ENCODE data around the gene LRRC18. TPM values are rescaled to one million over a fixed set of nuclear protein-coding genes. Genes with fewer than 3 reads are reported as not detected.
A peak's percentile ranks its signal among the peaks of the same experiment; 100 is the strongest.

Gene LRRC18
- total and polyA plus RNA-seq, 12 donors = not detected

DNA sequence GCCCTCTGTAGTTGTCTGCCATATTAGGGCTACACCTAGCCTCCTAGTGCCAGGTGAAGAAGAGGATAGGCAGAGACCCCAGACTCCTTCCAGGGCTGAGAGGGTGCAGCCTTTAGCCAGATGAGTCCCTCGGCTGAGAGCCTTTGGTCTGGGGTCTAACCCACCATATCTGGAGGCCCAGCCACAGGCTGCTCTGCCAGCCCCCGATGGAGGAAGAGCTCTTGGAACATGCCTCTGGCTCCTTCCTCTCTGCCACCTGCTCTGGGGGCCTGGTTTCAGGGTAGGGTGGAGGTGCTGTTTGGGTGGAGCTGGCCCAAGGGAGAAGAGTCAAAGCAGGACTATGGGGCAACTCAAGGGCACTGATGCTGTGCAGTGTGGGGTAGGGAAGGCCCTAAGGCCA lies 1.4 kb downstream of the LRRC18 start:
- no peak for TF ChIP-seq POLR2A (IDR thresholded peaks at IDR 0.05)
- TF ChIP-seq, protein P1, sequence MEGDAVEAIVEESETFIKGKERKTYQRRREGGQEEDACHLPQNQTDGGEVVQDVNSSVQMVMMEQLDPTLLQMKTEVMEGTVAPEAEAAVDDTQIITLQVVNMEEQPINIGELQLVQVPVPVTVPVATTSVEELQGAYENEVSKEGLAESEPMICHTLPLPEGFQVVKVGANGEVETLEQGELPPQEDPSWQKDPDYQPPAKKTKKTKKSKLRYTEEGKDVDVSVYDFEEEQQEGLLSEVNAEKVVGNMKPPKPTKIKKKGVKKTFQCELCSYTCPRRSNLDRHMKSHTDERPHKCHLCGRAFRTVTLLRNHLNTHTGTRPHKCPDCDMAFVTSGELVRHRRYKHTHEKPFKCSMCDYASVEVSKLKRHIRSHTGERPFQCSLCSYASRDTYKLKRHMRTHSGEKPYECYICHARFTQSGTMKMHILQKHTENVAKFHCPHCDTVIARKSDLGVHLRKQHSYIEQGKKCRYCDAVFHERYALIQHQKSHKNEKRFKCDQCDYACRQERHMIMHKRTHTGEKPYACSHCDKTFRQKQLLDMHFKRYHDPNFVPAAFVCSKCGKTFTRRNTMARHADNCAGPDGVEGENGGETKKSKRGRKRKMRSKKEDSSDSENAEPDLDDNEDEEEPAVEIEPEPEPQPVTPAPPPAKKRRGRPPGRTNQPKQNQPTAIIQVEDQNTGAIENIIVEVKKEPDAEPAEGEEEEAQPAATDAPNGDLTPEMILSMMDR (IDR thresholded peaks at IDR 0.05) = no peak
- no peak overlapping the region for H3K4me3 ChIP-seq
- intact Hi-C loops (cut with DNase I) = no loop called here

GRCh38 chr10:48937796-48938195 lies 1.8 kb downstream of the LRRC18 start:
- DNase-seq = peak in 1 of 7 donors; percentile 1
- Histone ChIP-seq H3K27ac (no peak overlapping the region), H3K4me3 (no peak overlapping the region), H3K27me3 (no peaks in the 10 kb centered on the region), H3K9me3 (replicated peaks in 1 of 3) (no peaks in the 10 kb centered on the region), H3K36me3 (replicated peaks in 1 of 2) (no peaks in the 10 kb centered on the region), H3K4me1 (replicated peaks in 1 of 2) (no peaks in the 10 kb centered on the region)
- 93 to 98% (median 95%) methylated on average over 3 of the region's 3 CpGs for WGBS, 4 donors
- intact Hi-C loops (cut with DNase I) = no loop called here
- no peak for TF ChIP-seq POLR2A (IDR thresholded peaks at IDR 0.05)
- TF ChIP-seq, protein P1 (IDR thresholded peaks at IDR 0.05) = no peak

More for the DNA sequence above, 1.4 kb downstream of the LRRC18 start:
- H3K4me1 ChIP-seq (replicated peaks in 1 of 2) = no peaks in the 10 kb centered on the region
- peak in 1 of 7 donors; percentile 18 for DNase-seq
- no peak overlapping the region for H3K27ac ChIP-seq
- no peaks in the 10 kb centered on the region for H3K36me3 ChIP-seq (replicated peaks in 1 of 2)
- no peaks in the 10 kb centered on the region for H3K27me3 ChIP-seq
- no peaks in the 10 kb centered on the region for H3K9me3 ChIP-seq (replicated peaks in 1 of 3)
- 81 to 89% (median 88%) methylated on average over 2 of the region's 2 CpGs; no CpG with 5 or more reads in 1 of the 4 donors for WGBS, 4 donors

DNA sequence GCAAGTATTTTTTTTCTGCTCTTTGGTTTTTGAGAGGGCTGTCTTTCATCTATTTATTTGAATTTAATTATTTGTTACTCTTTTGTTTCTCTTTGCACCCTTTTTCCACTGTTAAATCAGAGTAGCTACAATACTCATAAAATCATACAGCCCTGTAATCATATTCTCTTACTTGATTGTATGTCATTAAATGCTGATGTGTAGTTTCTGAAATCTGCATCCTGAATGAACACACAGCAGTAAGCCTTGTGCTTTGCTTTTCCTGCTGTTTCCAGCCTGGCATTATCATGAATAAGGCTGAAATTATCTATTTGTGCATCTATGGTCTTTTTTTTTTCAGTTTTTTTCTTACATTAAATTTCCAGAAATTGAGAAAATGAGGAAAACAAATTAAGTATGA lies 4.1 kb downstream of the LRRC18 start:
- intact Hi-C loops (cut with DNase I) = no loop called here
- Histone ChIP-seq H3K4me3 (no peak overlapping the region), H3K9me3 (replicated peaks in 1 of 3) (no peaks in the 10 kb centered on the region), H3K27ac (no peak overlapping the region), H3K27me3 (no peaks in the 10 kb centered on the region), H3K36me3 (replicated peaks in 1 of 2) (no peaks in the 10 kb centered on the region), H3K4me1 (replicated peaks in 1 of 2) (no peaks in the 10 kb centered on the region)
- TF ChIP-seq POLR2A (IDR thresholded peaks at IDR 0.05) = no peak
- TF ChIP-seq, protein P1 (IDR thresholded peaks at IDR 0.05) = no peak
- no peak for DNase-seq

DNA sequence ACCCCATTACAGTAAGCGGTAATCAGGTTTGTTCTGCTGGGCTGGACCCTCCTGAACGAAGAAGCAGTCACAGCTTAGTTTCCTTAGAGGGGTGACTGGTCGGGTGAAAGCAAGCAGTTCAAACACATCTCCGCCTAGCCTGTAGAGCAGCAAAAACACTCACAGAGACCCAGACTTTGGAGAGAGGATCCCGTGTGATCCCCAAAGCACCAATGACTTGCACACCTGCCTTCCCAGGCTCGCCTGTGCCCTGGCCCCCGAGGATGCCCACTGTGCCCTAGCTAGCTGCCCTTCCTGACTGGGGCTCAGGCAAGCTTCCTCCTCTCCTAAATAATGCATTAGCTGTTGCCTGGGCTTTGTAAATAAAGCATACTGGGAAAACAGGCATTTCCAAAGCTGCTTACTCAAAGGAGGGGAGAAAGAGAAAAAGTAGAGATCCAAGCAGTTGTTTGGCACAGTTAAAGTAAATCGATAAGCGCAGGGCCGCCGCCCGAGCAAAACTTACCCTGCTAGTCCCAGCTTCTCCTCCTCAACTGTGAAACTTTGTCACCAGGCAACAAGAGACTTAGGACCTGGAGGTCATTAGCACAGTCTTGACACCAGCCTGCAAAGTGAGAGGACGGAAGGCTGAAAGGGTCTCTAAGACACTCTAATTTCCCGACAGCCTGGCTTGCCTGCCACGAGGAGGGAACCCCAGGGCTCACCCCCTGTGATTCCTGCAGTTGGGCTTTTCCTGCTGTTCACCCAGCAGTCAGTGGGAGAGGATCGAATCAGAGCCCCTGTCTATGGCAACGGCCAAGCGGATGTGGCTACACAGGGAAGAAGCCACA lies 4.8 kb downstream of the LRRC18 start:
- no peak overlapping the region for H3K4me3 ChIP-seq

More for the DNA sequence above, 4.8 kb downstream of the LRRC18 start:
- no peaks in the 10 kb centered on the region for H3K36me3 ChIP-seq (replicated peaks in 1 of 2)
- DNase-seq = peak in 1 of 7 donors; percentile 24
- no peak overlapping the region for H3K27ac ChIP-seq
- H3K9me3 ChIP-seq (replicated peaks in 1 of 3) = no peaks in the 10 kb centered on the region
- no peaks in the 10 kb centered on the region for H3K4me1 ChIP-seq (replicated peaks in 1 of 2)
- no peak for TF ChIP-seq POLR2A (IDR thresholded peaks at IDR 0.05)
- TF ChIP-seq, protein P1 (IDR thresholded peaks at IDR 0.05) = no peak
- H3K27me3 ChIP-seq = no peaks in the 10 kb centered on the region
- intact Hi-C loops (cut with DNase I) = no loop called here
- 64 to 76% (median 67%) methylated on average over 18 of the region's 18 CpGs for WGBS, 4 donors

Measured in adrenal gland (tissue), 12 donors.